ENCODE results near the gene MYL7. TPM values are rescaled to one million over a fixed set of nuclear protein-coding genes. Genes with fewer than 3 reads are reported as not detected.

The MYL7 gene
- total RNA-seq, 1 donor from 2014 or later, result not detected

DNA sequence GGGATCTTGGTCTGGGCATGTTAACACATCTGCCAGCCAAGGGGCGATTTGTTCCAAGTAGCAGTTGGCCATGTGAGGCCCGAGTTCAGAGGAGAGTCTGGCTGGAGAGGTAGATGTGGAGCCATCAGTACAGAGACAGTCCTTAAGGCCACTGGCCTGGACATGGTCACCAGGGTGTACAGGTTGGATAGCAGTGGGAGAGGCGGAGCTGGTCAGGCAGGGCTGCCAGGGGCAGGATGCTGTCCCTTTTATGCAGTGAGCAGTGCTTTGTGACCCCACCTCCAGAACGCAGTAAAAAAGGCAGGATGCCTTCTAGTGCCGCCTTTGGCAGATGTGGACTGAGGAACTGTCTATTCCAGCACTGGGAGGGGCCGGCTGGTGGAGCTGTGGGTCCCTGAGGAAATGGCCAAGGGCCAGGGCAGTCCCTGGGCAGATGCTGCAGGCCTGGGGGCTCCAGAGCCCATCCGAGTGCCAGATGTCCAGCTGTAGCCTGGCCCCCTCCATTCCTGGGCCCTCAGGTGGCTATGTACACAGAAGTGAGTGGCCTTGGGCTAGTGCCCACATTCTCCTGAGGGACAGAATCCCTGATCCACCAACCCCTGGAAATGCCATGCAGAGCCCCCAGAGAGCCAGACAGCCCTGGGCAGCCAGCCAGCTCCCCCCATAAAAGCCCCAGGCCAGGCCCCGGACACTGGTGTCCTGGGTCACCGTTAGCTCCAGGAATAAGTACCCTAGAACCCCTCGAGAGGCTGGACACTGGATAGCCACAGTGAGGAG is 17.2 kb upstream of the MYL7 start:
- no peaks in the 10 kb centered on the region for H3K36me3 ChIP-seq (ENCODE audit: control insufficient read depth, insufficient read depth, low read length)
- H3K4me3 ChIP-seq (ENCODE audit: low read depth, low read length), result no peak overlapping the region
- no peak for TF ChIP-seq CTCF (IDR thresholded peaks at IDR 0.05; ENCODE audit: insufficient read depth, low read length, severe bottlenecking)
- H3K27me3 ChIP-seq (ENCODE audit: control insufficient read depth, insufficient read depth, low read length), result peaks cover 2% of the 10 kb centered on the region
- DNase-seq (ENCODE audit: low read depth) (no peak), FAIRE-seq (no peak)

DNA sequence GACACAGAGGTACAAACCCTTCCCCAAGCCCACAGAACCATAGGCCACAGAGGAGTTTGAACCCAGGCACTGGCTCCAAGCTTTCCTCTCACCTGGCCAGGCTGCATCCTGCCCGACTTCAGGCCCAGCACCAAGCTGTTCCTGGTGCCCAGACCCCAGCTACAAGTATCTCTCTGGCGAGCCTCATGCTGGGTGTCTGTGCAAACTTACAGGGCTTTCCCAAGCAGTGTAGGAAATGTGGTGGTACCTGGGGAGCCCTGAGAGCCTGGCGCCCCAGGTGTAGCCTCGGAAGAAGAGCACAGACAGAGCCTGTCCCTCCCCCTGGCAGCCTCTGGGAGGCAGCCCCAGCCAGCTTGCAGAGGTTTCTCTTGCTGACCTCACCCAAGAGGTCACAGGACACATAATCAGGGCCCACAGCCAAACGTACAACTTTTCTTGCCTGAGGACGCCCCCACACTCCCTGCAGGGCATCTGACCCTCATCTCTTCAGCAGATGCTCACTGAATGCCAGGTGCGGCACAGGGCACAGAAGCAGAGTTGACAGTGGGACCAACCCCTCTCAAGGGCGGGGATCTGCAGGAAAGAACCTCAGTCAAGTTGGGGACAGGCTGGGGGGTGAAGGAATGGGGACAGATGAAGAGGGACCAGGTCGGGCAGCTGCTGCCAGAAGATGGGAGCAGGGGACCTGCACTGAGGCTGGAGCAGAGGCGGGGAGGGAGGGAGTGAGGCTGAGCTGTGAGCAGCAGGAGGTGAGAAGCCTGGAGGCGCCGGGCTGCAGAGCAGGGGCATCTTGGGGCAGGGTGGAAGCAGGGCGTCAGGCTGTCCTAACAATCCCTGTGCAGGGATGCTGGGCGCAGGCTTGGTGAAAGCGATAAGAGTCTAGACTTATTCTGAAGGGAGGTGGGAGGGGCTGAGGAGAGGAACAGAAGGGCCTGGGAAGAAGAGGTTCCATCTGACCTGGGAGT is 16.3 kb upstream of the MYL7 start:
- FAIRE-seq (no peak), DNase-seq (ENCODE audit: low read depth) (no peak)
- Histone ChIP-seq H3K36me3 (ENCODE audit: control insufficient read depth, insufficient read depth, low read length) (no peaks in the 10 kb centered on the region), H3K27me3 (ENCODE audit: control insufficient read depth, insufficient read depth, low read length) (peaks cover 2% of the 10 kb centered on the region), H3K4me3 (ENCODE audit: low read depth, low read length) (no peak overlapping the region)
- TF ChIP-seq CTCF (IDR thresholded peaks at IDR 0.05; ENCODE audit: insufficient read depth, low read length, severe bottlenecking), result no peak

DNA sequence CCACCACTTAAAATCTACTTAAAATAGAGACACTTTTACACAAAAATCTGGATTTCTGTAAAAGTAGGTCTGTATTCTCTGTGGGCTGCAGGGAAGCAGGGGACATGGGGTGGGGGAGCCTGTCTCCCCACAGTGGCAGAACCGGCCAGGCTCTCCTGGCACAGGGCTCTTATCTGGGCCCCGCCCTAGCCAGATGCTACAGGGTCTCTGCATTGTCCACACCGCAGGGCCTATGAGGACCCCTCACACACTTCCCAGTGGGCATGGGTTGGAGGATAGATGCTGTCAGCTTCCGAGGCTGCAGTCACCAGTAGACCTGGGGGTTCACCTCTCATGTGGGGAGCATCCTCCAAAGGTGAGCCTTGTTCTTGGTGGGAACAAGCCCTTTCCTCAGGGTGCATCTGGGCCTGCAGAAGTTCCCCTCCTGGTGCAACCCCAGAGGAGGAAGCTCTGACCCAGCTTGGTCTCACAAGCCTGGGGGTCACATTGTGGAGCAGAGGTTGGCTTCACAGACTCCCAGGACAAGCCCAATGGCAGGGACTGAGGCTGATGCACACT is 15.4 kb upstream of the MYL7 start:
- FAIRE-seq (no peak), DNase-seq (ENCODE audit: low read depth) (no peak)
- Histone ChIP-seq H3K27me3 (ENCODE audit: control insufficient read depth, insufficient read depth, low read length) (peaks cover 2% of the 10 kb centered on the region), H3K4me3 (ENCODE audit: low read depth, low read length) (no peak overlapping the region), H3K36me3 (ENCODE audit: control insufficient read depth, insufficient read depth, low read length) (no peaks in the 10 kb centered on the region)
- no peak for TF ChIP-seq CTCF (IDR thresholded peaks at IDR 0.05; ENCODE audit: insufficient read depth, low read length, severe bottlenecking)

DNA sequence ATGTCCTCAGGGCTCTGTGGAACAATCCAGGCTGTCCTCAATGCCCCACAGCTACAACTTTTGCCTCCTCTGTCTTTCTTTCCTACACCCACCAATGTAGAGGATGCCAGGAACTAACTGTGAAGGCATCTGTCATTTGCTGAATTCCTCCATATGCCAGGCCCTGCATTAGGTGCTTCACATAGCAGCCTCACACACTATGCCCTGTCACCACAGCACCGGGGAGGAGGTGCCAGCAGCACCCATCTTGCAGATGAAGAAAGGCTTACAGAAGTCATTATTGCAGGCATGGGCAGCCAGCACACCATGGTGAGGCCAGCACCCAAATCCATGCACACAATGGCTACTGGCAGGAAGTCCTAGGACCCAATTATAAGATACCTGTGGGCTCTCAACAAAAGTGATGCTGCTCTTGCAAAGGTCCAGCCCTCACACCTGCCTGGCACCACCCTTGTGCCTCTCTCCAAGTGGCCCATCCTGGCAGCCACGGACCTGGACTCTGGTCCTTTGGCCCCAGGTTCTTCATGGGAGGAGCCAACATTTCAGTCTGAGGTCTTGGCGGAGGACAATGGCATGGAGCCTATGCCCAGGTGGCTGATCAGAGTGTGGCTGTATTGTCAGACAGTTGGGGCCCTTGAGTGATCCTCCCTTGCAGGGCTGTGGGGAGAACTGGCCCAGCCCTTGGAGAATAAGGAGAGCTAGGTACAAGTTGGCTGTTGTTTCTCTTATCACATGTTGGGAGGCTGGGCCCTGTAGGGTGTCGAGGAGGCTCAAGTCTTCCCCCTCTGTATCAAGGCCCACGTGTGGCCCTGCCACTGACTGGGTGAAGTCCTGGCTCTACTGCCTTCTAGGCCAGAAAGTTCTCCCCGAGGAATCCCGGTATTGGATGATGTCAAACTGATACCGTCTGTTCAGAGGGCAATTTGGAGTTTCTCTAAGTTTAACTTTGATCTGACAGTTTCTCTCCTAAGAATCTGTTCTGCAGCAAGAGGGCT is 14.4 kb upstream of the MYL7 start:
- Histone ChIP-seq H3K4me3 (ENCODE audit: low read depth, low read length) (no peak overlapping the region), H3K27me3 (ENCODE audit: control insufficient read depth, insufficient read depth, low read length) (peaks cover 2% of the 10 kb centered on the region), H3K36me3 (ENCODE audit: control insufficient read depth, insufficient read depth, low read length) (no peaks in the 10 kb centered on the region)
- FAIRE-seq, result peak; percentile 28
- no peak for DNase-seq (ENCODE audit: low read depth)
- no peak for TF ChIP-seq CTCF (IDR thresholded peaks at IDR 0.05; ENCODE audit: insufficient read depth, low read length, severe bottlenecking)

GRCh38 chr7:44154703-44155102 is 13.6 kb upstream of the MYL7 start:
- no peak for TF ChIP-seq CTCF (IDR thresholded peaks at IDR 0.05; ENCODE audit: insufficient read depth, low read length, severe bottlenecking)
- Histone ChIP-seq H3K36me3 (ENCODE audit: control insufficient read depth, insufficient read depth, low read length) (no peaks in the 10 kb centered on the region), H3K27me3 (ENCODE audit: control insufficient read depth, insufficient read depth, low read length) (peaks cover 2% of the 10 kb centered on the region), H3K4me3 (ENCODE audit: low read depth, low read length) (no peak overlapping the region)
- FAIRE-seq (no peak), DNase-seq (ENCODE audit: low read depth) (no peak)
